MM.1S (cell line): ENCODE results near the gene DNAH9.

Experiments used
- DNase-seq: peaks from one replicate; pipeline ENCODE4 v3.0.0-alpha.2; 2015
- H2AFZ ChIP-seq: fragments of 300-600 bp; sonication (generic); 2 replicates; pipeline ENCODE4 v1.6.0; 2016; ENCODE audit warnings: antibody characterized with exemption, low read length
- H3F3A ChIP-seq: fragments of 300-600 bp; sonication (generic); 2 replicates; pipeline ENCODE4 v1.6.1; 2016; ENCODE audit warnings: mild to moderate bottlenecking, antibody characterized with exemption, low read length, moderate library complexity, mixed read lengths; ENCODE audit not compliant: insufficient read depth
- H3K27ac ChIP-seq: fragments of 300-600 bp; sonication (generic); 2 replicates; pipeline ENCODE4 v1.5.1; 2016; ENCODE audit warnings: mild to moderate bottlenecking, low read length
- H3K27me3 ChIP-seq: fragments of 300-600 bp; sonication (generic); replicated peaks from 2 replicates; pipeline ENCODE4 v1.6.0; 2016; ENCODE audit warnings: low read length; ENCODE audit not compliant: insufficient read depth
- H3K36me3 ChIP-seq: fragments of 300-600 bp; sonication (generic); replicated peaks from 2 replicates; pipeline ENCODE4 v1.6.1; 2016; ENCODE audit warnings: mild to moderate bottlenecking, low read length, mixed read lengths; ENCODE audit not compliant: insufficient read depth
- H3K4me1 ChIP-seq: fragments of 300-600 bp; sonication (generic); 2 replicates; pipeline ENCODE4 v1.6.1; 2016; ENCODE audit warnings: low read length, mixed read lengths
- H3K4me2 ChIP-seq: fragments of 300-600 bp; sonication (generic); 2 replicates; pipeline ENCODE4 v1.6.0; 2016; ENCODE audit warnings: low read depth, low read length
- H3K4me3 ChIP-seq: fragments of 300-600 bp; sonication (generic); 2 replicates; pipeline ENCODE4 v1.5.1; 2016; ENCODE audit warnings: low read length, mixed read lengths
- H3K79me2 ChIP-seq: fragments of 300-600 bp; sonication (generic); 2 replicates; pipeline ENCODE4 v1.6.1; 2016; ENCODE audit warnings: mixed run types, low read length, mixed read lengths
- H3K9ac ChIP-seq: fragments of 300-600 bp; sonication (generic); 2 replicates; pipeline ENCODE4 v1.6.1; 2016; ENCODE audit warnings: low read length, mixed read lengths
- H3K9me2 ChIP-seq: fragments of 300-600 bp; sonication (generic); replicated peaks from 2 replicates; pipeline ENCODE4 v1.6.1; 2016; ENCODE audit warnings: mild to moderate bottlenecking, low read length, mixed read lengths; ENCODE audit not compliant: insufficient read depth
- H3K9me3 ChIP-seq: fragments of 300-600 bp; sonication (generic); replicated peaks from 2 replicates; pipeline ENCODE4 v1.6.1; 2016; ENCODE audit warnings: mild to moderate bottlenecking, low read length, mixed read lengths; ENCODE audit not compliant: insufficient read depth
- H4K20me1 ChIP-seq: fragments of 300-600 bp; sonication (generic); 2 replicates; pipeline ENCODE4 v1.6.1; 2016; ENCODE audit warnings: mild to moderate bottlenecking, low read length, moderate library complexity, mixed read lengths; ENCODE audit not compliant: insufficient read depth
- CTCF ChIP-seq: fragments of 300-600 bp; sonication (generic); IDR thresholded peaks from 2 replicates; pipeline ENCODE4 v1.5.1; 2016; ENCODE audit warnings: antibody characterized with exemption, low read length, mixed read lengths
- EZH2 ChIP-seq: fragments of 300-600 bp; sonication (generic); optimal IDR thresholded peaks from 2 replicates; pipeline ENCODE3; 2017; ENCODE audit warnings: low read depth, mild to moderate bottlenecking, antibody characterized with exemption, low read length, mixed read lengths
- EZH2phosphoT487 ChIP-seq: fragments of 300-600 bp; sonication (generic); IDR thresholded peaks from 2 replicates; pipeline ENCODE4 v1.6.1; 2018; ENCODE audit warnings: antibody characterized with exemption, low read length

The DNAH9 gene

DNA sequence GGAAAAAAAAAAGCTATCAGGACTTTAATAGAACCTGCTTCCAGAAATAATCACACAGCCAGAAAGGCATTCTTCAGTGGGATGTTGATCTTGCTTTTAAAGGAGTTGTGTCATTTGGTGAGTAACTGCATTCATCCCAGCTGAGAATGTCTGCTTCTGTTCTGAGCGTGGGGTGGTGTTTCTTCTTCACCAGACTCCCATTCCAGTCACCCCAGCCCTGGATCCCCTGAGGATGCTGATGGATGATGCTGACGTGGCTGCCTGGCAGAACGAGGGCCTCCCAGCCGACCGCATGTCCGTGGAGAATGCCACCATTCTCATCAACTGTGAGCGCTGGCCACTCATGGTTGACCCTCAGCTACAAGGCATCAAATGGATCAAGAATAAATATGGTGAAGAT is 276.5 kb downstream of the DNAH9 start:
- DNase-seq: no peak
- Histone ChIP-seq H3K9me3 (no peaks in the 10 kb centered on the region), H3K36me3 (no peaks in the 10 kb centered on the region), H3K27me3 (no peaks in the 10 kb centered on the region), H2AFZ (no peak overlapping the region), H3K79me2 (no peaks in the 10 kb centered on the region), H3K4me3 (no peak overlapping the region), H3K9me2 (no peaks in the 10 kb centered on the region), H4K20me1 (no peaks in the 10 kb centered on the region), H3K27ac (no peak overlapping the region), H3F3A (no peaks in the 10 kb centered on the region), H3K9ac (no peak overlapping the region), H3K4me1 (no peaks in the 10 kb centered on the region), H3K4me2 (no peak overlapping the region)
- no peak for TF ChIP-seq EZH2phosphoT487
- no peak for TF ChIP-seq CTCF
- TF ChIP-seq EZH2: no peak

GRCh38 chr17:11880714-11881113 is 282.4 kb downstream of the DNAH9 start:
- Histone ChIP-seq H3K9me2 (no peaks in the 10 kb centered on the region), H3K79me2 (no peaks in the 10 kb centered on the region), H2AFZ (no peak overlapping the region), H3K4me1 (no peaks in the 10 kb centered on the region), H3K9me3 (no peaks in the 10 kb centered on the region), H3K36me3 (no peaks in the 10 kb centered on the region), H3K27ac (no peak overlapping the region), H3K9ac (no peak overlapping the region), H3K27me3 (no peaks in the 10 kb centered on the region), H3K4me3 (no peak overlapping the region), H3F3A (no peaks in the 10 kb centered on the region), H4K20me1 (no peaks in the 10 kb centered on the region), H3K4me2 (no peak overlapping the region)
- DNase-seq: peak; percentile 22
- peak; percentile 27 for TF ChIP-seq CTCF
- TF ChIP-seq EZH2phosphoT487: no peak
- no peak for TF ChIP-seq EZH2

DNA sequence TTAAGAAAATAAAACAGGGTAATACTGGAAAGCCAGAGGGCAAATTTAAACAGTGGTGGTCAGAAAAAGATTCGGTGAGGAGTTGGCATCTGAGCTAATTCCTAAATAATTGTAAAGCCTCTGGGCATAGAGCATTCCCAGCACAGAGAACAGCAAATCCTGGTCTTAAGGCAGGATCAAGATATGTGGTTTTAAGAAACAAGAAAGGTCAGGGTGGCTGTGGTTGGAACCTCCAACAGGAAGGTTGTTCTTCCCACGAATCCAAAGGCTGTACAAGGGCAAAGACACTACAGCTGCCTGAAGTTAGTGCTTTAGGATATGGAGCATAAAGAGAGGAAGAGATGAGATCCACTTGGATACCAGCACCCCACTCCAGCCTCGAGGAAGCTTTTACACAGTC is 284.4 kb downstream of the DNAH9 start:
- no peak for DNase-seq
- Histone ChIP-seq H3K9me2 (no peaks in the 10 kb centered on the region), H3K27ac (no peak overlapping the region), H3K4me1 (no peaks in the 10 kb centered on the region), H3K27me3 (no peaks in the 10 kb centered on the region), H4K20me1 (no peaks in the 10 kb centered on the region), H3K36me3 (no peaks in the 10 kb centered on the region), H3K4me2 (no peak overlapping the region), H3K4me3 (no peak overlapping the region), H3K79me2 (no peaks in the 10 kb centered on the region), H2AFZ (no peak overlapping the region), H3F3A (no peaks in the 10 kb centered on the region), H3K9me3 (no peaks in the 10 kb centered on the region), H3K9ac (no peak overlapping the region)
- no peak for TF ChIP-seq EZH2
- TF ChIP-seq CTCF: no peak
- no peak for TF ChIP-seq EZH2phosphoT487
